ENCODE measurements around the gene PCDHGB2. TPM values are rescaled to one million over a fixed set of nuclear protein-coding genes. Genes with fewer than 3 reads are reported as not detected.

The PCDHGB2 gene
- total RNA-seq, 1 experiment from 2014 or later = 4.6 TPM

Other genes starting within 250 kb of the PCDHGB2 start
- under 0.01 and 0.12 TPM in 2 replicates for gene PCDHB4, start 238.2 kb upstream of the PCDHGB2 start, total RNA-seq (2014; rRNA removed; shearing (Covaris generic))
- gene PCDHB5, start 224.8 kb upstream of the PCDHGB2 start, total RNA-seq (2014; rRNA removed; shearing (Covaris generic)) = 0.59 and 0.60 TPM in 2 replicates
- 0.20 and 0.24 TPM in 2 replicates for gene PCDHB6, start 209.9 kb upstream of the PCDHGB2 start, total RNA-seq (2014; rRNA removed; shearing (Covaris generic))
- gene PCDHB7, start 187.3 kb upstream of the PCDHGB2 start, total RNA-seq (2014; rRNA removed; shearing (Covaris generic)) = 0.39 and 0.48 TPM in 2 replicates
- gene PCDHB8, start 182.2 kb upstream of the PCDHGB2 start, total RNA-seq (2014; rRNA removed; shearing (Covaris generic)) = 0.10 and 0.12 TPM in 2 replicates
- gene PCDHB16, start 177.6 kb upstream of the PCDHGB2 start, total RNA-seq (2014; rRNA removed; shearing (Covaris generic)) = 2.0 and 2.1 TPM in 2 replicates
- 0.10 and 0.24 TPM in 2 replicates for gene PCDHB9, start 172.8 kb upstream of the PCDHGB2 start, total RNA-seq (2014; rRNA removed; shearing (Covaris generic))
- 0.60 and 0.78 TPM in 2 replicates for gene PCDHB10, start 167.6 kb upstream of the PCDHGB2 start, total RNA-seq (2014; rRNA removed; shearing (Covaris generic))
- 0.12 and 0.20 TPM in 2 replicates for gene PCDHB11, start 160.4 kb upstream of the PCDHGB2 start, total RNA-seq (2014; rRNA removed; shearing (Covaris generic))
- 0.36 and 0.88 TPM in 2 replicates for gene PCDHB12, start 151.3 kb upstream of the PCDHGB2 start, total RNA-seq (2014; rRNA removed; shearing (Covaris generic))
- 2.5 and 2.6 TPM in 2 replicates for gene PCDHB13, start 146.1 kb upstream of the PCDHGB2 start, total RNA-seq (2014; rRNA removed; shearing (Covaris generic))
- gene PCDHB14, start 136.7 kb upstream of the PCDHGB2 start, total RNA-seq (2014; rRNA removed; shearing (Covaris generic)) = 0.72 and 0.88 TPM in 2 replicates
- 1.6 and 2.0 TPM in 2 replicates for gene PCDHB15, start 114.6 kb upstream of the PCDHGB2 start, total RNA-seq (2014; rRNA removed; shearing (Covaris generic))
- 0.48 TPM in 1 of 2 replicates, not detected in the other for gene SLC25A2, start 55.9 kb upstream of the PCDHGB2 start, total RNA-seq (2014; rRNA removed; shearing (Covaris generic))
- gene TAF7, start 39.2 kb upstream of the PCDHGB2 start, total RNA-seq (2014; rRNA removed; shearing (Covaris generic)) = 36.0 and 50.9 TPM in 2 replicates
- gene PCDHGA1, start 29.5 kb upstream of the PCDHGB2 start, total RNA-seq (2014; rRNA removed; shearing (Covaris generic)) = 3.3 and 3.7 TPM in 2 replicates
- 6.8 and 7.0 TPM in 2 replicates for gene PCDHGA2, start 21.2 kb upstream of the PCDHGB2 start, total RNA-seq (2014; rRNA removed; shearing (Covaris generic))
- 0.12 and 0.39 TPM in 2 replicates for gene PCDHGA3, start 16.2 kb upstream of the PCDHGB2 start, total RNA-seq (2014; rRNA removed; shearing (Covaris generic))
- gene PCDHGB1, start 9.9 kb upstream of the PCDHGB2 start, total RNA-seq (2014; rRNA removed; shearing (Covaris generic)) = 10.6 and 10.9 TPM in 2 replicates
- 3.8 and 4.8 TPM in 2 replicates for gene PCDHGA4, start 5.0 kb upstream of the PCDHGB2 start, total RNA-seq (2014; rRNA removed; shearing (Covaris generic))
- gene PCDHGA5, start 4.2 kb downstream of the PCDHGB2 start, total RNA-seq (2014; rRNA removed; shearing (Covaris generic)) = 1.5 and 1.8 TPM in 2 replicates
- 1.1 and 1.6 TPM in 2 replicates for gene PCDHGB3, start 10.2 kb downstream of the PCDHGB2 start, total RNA-seq (2014; rRNA removed; shearing (Covaris generic))
- 1.3 and 1.8 TPM in 2 replicates for gene PCDHGA6, start 13.9 kb downstream of the PCDHGB2 start, total RNA-seq (2014; rRNA removed; shearing (Covaris generic))
- 4.6 and 5.5 TPM in 2 replicates for gene PCDHGA7, start 22.7 kb downstream of the PCDHGB2 start, total RNA-seq (2014; rRNA removed; shearing (Covaris generic))
- 12.0 and 12.7 TPM in 2 replicates for gene PCDHGB4, start 27.7 kb downstream of the PCDHGB2 start, total RNA-seq (2014; rRNA removed; shearing (Covaris generic))
- 1.6 and 1.9 TPM in 2 replicates for gene PCDHGA8, start 32.6 kb downstream of the PCDHGB2 start, total RNA-seq (2014; rRNA removed; shearing (Covaris generic))
- gene PCDHGB5, start 38.0 kb downstream of the PCDHGB2 start, total RNA-seq (2014; rRNA removed; shearing (Covaris generic)) = 18.6 and 19.8 TPM in 2 replicates
- gene PCDHGA9, start 42.8 kb downstream of the PCDHGB2 start, total RNA-seq (2014; rRNA removed; shearing (Covaris generic)) = 0.88 and 1.1 TPM in 2 replicates
- 0.84 and 0.88 TPM in 2 replicates for gene PCDHGB6, start 48.0 kb downstream of the PCDHGB2 start, total RNA-seq (2014; rRNA removed; shearing (Covaris generic))
- 0.78 and 0.84 TPM in 2 replicates for gene PCDHGA10, start 53.0 kb downstream of the PCDHGB2 start, total RNA-seq (2014; rRNA removed; shearing (Covaris generic))
- gene PCDHGB7, start 57.7 kb downstream of the PCDHGB2 start, total RNA-seq (2014; rRNA removed; shearing (Covaris generic)) = 0.29 and 0.48 TPM in 2 replicates
- gene PCDHGA11, start 61.1 kb downstream of the PCDHGB2 start, total RNA-seq (2014; rRNA removed; shearing (Covaris generic)) = 7.0 and 8.1 TPM in 2 replicates
- 19.9 and 23.5 TPM in 2 replicates for gene PCDHGA12, start 70.5 kb downstream of the PCDHGB2 start, total RNA-seq (2014; rRNA removed; shearing (Covaris generic))
- gene PCDHGC3, start 116.0 kb downstream of the PCDHGB2 start, total RNA-seq (2014; rRNA removed; shearing (Covaris generic)) = 75.6 and 81.8 TPM in 2 replicates
- 0.78 and 1.1 TPM in 2 replicates for gene PCDHGC4, start 125.0 kb downstream of the PCDHGB2 start, total RNA-seq (2014; rRNA removed; shearing (Covaris generic))
- gene PCDHGC5, start 129.1 kb downstream of the PCDHGB2 start, total RNA-seq (2014; rRNA removed; shearing (Covaris generic)) = 1.1 and 1.2 TPM in 2 replicates

Measured in RPMI7951 (cell line).